ENCODE measurements around the gene NFIA.

The NFIA gene

DNA sequence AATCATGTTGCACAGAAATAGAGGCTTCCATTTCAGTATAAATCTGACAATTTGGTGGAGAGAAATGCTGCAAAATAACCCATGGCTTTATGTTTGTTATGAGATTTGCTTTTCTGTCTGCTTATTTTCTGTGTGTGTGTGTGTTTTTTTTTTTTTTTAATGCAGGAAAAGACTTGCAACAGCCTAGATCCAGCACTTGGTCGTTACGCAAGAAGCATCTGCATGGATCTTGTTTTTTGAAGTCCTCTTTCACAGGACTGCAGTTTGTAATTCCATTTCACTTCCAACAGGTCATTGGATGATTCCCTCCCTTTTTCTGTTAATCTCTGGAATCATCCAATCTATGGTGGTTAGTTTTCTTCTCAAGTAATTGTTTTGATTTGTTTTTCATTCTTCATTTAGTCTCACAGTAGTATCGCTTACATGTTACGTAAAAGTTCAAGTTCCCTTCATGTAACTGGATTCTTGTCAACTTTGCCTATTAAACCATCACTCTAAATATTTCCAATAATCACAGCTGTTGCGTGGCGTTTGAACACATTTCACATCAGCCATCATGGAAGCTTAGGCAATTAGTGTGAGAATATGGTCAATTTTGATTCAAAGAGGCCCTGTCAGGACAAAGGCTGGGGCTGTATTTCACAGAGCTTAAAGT, 312.9 kb downstream of the NFIA start:
- DNase-seq (ENCODE audit: low read depth in 2 of 2): no peak

DNA sequence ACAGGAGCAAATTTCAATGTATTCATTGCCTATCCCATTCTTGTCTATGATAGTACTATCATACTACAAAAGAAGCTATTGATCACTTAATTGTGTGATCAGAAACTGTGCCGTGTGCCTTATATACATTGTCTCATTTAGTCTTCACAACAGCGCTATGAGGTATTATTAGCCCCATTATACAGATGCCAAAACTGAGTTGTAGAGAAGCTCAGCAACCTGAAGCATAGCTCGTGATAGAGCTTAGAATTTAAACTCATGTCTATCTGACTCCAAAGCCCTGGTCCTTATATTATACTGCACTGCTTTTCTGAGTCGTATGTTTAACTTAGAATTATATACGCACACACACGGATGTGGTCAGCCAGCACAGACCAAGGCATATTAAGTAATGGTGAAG, 315.1 kb downstream of the NFIA start:
- DNase-seq (ENCODE audit: low read depth in 2 of 2): no peak

DNA sequence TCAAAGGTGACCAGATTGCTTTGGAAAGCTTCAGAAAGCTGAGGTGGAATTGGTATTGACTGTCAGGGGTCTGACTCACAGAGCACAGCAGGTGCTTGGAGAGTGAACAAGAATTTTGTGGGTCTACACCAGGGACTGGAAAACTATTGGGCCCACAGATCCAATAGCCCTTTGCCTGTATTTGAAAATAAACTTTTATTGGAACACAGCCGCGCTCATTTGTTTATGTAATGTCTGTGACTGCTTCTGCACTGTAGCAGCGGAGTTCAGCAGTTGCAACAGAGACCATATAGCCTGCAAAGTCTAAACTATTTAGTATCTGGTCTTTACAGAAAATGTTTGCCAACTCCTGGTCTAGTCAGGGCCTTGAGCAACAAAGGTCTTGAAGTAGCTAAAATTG, 315.6 kb downstream of the NFIA start:
- DNase-seq (ENCODE audit: low read depth in 2 of 2): no peak

DNA sequence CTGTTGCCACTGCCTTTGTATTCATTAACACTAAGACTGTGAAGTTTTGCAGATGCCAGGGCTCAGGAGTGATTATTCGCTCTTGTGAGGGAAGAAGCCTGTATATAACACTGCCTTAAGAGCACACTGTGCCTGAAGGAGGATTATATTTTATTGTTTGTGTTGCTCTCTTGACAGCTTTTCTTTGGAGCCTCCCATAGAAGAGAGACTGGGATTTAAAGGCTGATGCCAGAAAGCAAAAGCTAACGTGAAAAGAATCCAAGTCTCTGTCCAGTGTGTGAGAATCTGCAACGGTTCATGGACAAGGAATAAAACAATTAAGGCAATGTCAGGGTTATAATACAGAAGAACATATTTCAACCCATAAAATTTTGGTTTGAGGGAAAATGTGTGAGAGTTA, 316.8 kb downstream of the NFIA start:
- no peak for DNase-seq (ENCODE audit: low read depth in 2 of 2)

DNA sequence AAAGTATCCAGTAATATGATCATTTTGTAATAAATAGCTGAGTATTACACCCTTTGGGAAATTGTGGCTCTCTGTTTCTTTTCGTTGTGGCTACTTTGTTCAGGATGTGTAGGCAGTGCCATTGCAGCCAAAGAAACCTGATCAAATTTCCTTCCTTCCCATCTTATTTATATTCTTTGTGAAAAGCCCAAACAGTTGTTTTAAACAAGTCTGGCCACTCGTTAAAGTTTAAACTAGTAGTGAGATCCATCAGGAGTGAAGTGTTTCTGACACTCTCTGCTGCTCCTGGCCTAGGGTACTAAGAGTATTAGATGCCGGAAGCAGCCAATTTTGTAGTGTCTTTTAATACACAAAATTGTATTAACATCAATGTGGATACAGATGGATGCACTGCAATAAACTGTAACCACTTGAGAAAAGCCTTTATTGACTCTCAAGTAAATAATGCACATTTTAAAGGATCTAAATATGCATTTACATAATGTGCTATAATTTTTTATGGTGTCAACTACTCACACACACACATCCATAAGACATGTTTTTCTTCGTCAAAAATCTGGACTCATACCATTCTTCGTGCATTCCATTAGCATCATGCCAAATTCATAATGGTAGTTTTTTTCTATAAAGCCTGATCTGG, 317.9 kb downstream of the NFIA start:
- no peak for DNase-seq (ENCODE audit: low read depth in 2 of 2)

DNA sequence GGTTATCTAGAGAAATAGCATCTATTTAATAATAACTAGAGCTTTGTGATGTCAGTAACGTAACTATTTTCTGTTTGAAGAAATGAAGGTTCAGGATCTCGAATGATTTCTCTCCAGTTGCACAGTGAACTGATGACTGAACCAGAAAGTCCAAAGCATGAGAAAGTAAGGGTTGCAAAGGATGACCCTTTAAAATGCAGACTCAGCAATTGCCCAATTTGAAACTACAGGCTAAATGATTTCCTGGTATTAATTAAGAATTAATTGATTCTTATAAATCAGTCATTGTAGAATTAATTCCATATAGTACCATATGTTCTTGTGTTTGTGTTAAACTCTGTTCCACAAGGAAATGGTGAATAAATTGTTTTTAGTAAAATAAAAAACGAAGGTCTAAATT, 318.6 kb downstream of the NFIA start:
- DNase-seq (ENCODE audit: low read depth in 2 of 2): no peak

DNA sequence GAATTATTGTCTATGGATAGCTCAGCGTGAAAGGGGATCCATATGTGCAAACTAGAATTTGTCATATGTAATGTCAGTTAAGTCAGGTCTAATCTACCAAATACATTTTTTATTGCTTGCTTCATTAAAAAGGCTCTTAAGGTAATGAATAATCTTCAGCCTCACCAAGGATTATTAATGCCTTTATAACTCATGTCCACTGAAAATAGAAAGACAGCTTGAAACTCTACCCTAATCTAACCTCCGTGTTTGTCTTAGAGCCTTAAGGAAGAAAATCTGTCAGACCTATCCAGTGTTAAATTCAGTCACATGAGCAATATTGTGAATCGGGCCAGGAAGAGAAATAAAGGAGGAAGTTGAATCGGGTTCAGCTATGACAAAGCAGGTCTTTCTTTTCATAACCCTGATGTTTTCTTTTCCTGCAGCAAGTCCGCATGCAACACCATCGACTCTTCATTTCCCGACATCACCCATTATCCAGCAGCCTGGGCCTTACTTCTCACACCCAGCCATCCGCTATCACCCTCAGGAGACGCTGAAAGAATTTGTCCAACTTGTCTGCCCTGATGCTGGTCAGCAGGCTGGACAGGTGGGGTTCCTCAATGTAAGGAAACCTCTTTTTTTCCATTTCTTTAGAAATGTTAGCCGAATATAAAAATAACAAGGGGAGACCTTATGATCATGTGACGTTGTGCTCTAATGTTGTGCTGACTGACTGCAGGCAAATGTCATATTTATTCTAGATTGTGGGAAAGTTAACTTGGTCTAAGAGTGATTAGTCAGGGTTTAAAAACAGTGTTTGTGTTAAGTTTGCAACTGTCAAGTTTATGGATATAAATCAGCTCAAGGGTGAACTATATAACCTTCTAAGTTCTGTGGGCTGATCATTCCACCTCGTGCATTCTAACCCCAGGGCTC, 321.6 kb downstream of the NFIA start:
- no peak for DNase-seq (ENCODE audit: low read depth in 2 of 2)

DNA sequence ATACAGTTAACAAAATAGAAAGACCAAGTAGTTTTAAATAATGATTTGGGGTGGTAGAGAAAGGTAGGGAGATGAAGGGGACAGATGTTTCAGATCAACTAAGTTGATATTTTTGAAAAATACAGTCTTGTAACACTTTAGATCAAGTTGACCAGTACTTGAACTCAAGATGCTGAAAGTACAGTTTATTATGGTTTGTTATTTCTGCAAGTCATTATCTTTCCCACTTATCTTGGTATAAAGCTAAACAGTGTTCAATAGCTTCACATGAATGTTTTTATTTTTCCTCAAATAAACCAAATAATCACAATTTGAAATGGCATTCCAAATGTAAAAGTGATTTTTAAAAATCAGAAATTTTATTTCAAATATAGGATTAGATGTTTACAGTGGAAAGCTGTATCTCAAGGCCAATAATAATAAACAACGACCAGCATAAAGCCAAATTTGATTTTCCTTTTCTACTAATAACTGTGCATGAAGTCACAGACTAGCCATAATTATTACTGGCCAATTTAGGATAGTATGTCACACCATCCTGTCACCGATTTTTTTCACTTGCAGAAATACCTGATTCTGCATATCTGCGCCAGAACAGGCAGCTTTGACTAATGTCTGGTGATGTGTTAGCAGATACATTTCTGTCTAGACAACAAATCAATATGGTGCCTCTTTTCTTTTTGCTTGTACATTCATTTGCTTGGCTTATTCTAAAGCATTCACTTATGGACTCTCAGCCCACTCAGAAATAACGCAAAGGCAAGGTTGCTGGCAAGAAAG, 322.4 kb downstream of the NFIA start:
- no peak for DNase-seq (ENCODE audit: low read depth in 2 of 2)

DNA sequence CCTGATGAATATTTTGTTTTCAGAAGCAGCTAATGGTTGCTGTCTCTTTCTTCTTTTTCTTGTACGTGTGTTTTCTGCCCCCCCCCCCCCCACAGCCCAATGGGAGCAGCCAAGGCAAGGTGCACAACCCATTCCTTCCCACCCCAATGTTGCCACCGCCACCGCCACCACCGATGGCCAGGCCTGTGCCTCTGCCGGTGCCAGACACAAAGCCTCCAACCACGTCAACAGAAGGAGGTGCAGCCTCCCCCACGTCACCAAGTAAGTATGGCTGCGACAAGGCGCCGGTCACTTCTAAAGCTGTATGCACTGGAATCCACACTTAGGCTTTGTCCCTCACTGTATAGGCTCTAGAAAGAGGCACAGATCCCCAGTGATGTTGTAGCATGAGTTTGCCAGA, 324.1 kb downstream of the NFIA start:
- no peak for DNase-seq (ENCODE audit: low read depth in 2 of 2)

DNA sequence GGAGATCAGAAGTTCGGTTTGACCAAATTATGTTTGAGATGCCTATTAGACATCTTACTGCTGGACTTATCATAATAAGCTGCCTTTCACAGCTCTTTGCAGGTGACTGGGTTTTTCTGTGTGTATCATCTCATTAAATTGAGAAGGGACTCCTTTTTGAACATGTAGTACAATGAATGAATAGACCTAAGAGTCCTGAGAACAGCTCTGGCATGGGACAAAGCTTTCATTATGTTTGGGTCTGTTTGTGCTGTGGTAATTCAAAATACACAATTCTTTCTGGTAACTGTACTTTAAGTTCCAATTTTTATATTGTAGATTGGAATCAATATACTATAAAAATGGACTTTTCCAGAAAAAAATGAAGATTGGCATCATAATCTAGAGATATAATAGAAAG, 330.2 kb downstream of the NFIA start:
- no peak for DNase-seq (ENCODE audit: low read depth in 2 of 2)

DNA sequence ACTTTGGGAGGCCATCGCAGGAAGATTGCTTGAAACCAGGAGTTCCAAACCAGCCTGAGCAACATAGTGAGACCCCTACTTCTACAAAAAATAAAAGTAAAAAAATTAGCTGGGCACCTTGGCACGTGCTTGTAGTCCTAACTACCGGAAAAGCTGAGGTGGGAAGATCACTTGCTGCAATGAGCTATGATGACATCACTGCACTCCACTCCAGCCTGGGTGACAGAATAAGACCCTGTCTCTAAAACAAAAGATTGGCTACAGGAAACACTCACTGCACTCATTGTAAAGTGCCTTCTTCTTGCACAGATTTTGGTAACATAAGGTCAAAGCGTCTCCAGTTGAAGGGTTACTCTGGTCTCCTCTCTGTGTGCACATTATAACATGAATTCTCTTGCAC, 336.8 kb downstream of the NFIA start:
- no peak for DNase-seq (ENCODE audit: low read depth in 2 of 2)

DNA sequence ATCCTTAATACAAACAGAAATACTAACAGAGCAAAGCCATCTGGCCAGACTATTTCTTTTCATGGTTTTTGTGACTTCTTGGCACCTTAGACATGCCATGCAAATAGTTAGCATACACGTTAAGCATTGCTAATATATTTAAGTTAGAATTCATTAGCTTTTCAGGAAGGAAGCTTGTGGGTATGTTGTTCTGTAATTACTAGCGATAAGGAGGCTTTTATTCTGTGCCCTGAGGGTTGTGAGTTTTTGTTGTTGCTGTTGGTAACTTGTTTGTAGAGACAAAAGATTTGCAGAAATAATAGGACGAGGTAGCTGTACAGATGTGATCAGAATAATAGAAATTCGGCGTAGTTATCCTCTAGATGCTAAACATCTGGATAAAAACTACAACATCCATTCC, 337.3 kb downstream of the NFIA start:
- DNase-seq (ENCODE audit: low read depth in 2 of 2): no peak

DNA sequence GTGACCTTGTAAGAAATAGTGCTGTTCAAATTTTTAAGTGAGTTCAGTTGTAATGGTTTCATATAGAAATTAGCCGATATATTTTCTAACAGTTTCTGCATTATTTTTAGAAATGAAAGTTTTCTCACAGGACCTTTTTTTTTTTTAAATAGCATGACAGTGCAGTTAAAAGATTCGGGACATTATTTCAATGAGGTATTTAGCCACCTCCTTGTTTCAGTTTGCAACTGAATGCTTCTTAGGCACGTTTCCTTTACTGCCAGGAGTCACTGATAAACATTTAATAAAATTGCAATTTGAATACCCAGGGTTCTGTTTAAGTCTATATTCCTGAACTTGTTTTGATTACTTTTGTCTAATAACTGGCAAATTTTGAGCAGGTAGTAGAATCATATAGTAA, 337.9 kb downstream of the NFIA start:
- no peak for DNase-seq (ENCODE audit: low read depth in 2 of 2)

DNA sequence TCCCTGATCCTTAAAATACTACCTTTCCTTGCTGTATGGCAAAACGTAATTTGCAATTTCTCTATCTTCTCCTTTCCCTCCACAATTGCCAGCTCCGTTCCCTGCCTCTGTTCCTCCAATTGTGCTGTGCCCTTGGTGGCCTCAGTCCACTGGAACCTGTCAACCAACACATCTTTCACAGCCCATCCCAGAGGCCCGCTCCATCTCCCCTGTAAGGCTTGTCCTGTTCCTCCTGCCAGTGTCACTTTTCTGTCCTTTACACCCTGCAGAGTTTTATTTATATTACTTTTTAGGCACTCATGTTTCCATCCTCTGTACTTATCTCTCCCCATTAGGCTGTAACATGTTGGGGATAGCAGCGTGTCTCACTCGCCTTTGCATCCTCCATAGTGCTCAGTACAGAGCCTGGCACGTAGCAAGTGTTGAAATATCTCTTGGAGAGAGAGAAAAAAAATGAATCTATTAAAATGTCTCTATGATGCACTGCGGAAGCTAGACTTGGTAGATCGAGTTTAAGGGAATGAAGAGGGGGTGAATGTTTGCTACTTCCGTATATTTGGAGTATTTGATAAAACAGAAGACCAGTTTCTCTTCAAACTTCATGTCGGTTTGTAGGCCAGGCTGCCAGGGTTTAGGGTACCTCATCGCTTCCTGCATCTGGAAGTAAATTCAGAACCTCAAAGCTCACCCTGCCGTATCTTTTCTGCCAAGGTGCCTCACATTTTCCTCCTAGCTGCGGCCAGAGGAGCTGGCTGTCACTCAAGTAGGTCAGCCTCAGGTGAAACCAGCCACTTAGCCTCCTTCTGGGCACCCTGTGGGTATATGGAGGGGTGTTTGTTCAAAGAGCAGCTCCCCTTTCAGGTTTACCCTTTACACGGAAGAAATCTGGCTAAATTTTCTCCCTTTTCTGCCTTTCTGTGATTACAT, 338.8 kb downstream of the NFIA start:
- no peak for DNase-seq (ENCODE audit: low read depth in 2 of 2)

DNA sequence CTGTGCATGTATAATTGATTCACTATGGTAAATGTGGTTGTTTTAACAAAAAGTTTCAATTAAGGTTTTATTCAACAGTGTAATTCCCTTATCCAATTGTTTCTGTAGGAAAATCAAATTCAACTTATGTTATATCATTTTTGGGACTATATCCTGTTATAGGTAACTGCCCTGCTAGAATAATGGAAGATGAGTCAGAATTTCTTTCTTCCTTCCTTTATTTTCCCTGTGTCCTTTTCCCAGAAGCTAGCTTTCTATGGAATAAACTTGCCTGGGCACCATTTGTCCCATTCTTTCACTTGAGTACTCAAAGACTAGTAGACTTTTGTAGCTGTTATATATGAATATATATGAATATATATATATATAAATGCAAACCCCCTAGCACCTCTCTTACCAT, 341.3 kb downstream of the NFIA start:
- no peak for DNase-seq (ENCODE audit: low read depth in 2 of 2)

DNA sequence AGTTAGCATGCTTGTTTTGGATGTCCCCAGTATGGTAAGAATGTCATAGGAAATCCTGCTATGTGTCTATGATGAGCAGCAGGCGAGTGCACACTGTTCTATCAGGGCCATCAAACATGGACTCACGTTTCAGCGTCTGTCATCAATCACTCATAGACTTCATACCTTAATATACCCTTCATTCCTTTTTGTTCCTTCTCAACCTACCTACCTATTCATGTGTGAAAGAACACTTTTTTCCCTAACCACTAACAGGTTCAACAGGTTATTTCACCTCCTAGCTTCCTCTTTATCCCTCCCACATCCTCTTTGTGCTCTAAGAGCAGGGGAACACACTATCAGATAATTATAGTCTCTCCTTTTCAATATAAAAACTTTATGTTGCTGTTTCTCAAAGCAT, 342.0 kb downstream of the NFIA start:
- no peak for DNase-seq (ENCODE audit: low read depth in 2 of 2)

DNA sequence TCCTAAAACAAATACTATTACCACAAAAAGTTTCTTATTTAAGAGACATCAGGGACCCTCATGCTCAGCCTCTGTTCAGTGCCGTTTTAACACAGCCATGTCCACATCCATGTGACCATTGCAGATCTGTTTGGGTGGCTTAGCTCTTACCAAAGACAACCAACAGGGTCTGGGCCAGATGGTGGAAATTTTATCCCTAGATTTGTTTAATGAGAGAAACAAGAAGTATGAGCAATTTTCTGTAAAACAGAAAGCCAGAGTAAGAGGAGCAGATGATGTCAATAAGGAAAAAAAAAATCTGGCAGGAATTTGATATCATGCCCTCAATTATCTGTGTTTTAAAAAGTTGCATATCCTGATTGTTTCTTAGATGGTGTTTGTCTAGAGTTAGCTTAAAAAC, 342.7 kb downstream of the NFIA start:
- no peak for DNase-seq (ENCODE audit: low read depth in 2 of 2)

DNA sequence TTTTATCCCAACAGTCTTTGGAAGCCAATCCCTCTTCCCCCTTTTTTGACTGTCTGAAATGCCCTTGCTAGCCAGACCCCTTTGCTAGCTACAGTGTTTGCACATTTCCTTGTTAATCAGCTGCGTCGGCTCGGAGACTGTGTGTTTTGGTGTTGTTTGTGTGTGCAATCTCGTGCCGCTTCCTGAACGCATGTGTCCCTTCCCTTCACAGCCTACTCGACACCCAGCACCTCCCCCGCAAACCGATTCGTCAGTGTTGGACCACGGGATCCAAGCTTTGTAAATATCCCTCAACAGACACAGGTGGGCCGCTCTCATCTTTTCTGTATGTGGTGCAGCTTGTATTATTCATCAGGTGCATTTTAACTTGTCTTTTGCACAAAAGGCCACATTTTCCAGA, 343.9 kb downstream of the NFIA start:
- no peak for DNase-seq (ENCODE audit: low read depth in 2 of 2)

DNA sequence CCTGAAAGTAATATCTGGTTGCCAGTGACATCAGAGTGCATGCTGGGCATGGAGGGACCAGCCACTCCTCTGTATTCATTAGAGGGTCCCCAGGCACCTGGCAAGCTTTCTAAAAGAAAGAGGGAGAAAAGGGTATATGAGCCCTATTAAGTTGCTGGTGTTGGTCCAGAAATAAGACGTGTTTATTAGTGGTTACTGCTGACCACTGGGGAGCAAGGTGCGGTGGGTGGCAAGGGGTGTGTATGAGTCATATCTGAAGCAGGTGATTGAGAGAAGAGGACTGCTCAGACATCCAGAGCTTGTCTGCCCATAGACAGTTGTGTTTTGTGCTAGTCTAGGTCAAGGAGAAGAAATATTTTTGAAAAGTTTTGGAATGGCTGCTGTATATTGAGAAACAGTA, 344.5 kb downstream of the NFIA start:
- no peak for DNase-seq (ENCODE audit: low read depth in 2 of 2)

DNA sequence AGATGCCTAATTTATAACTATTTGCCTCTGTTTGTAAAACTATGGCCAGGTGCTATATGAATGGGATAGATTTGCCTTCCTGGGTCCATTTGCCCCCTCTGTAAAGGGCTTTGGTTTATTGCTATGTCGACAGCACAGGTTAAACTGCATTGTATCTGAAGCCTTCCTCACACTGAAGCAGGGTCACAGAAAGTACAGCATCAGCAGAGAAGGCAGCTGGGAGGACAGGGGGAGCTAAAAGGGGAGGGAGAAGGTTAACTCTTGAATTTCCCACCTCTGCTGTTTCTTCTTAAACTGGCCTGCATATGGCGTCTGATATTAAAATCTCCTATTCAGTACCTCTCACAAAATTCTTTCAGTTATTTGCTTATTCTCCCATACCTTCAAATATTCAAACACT, 345.1 kb downstream of the NFIA start:
- no peak for DNase-seq (ENCODE audit: low read depth in 2 of 2)

DNA sequence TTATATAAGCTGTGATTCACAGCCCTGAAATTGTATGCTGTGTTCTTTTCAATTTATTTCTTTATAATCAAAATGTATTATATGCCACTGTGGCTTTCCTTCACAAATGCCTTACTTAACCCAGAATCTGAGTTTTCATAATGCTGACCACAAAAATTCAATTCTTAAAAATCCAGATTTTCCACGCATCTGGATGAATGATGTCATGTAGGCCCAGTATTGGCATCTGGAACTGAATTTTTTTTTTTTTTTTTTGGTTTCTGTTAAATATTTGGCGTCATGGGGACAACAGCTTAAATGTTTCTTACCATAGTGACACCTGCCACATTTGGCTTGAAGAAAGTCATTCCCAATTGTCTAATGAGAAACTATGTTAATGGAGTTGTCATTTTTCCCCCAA, 345.8 kb downstream of the NFIA start:
- DNase-seq (ENCODE audit: low read depth in 2 of 2): no peak

Measured in stimulated activated CD8-positive, alpha-beta memory T cell treated with anti-CD3 and anti-CD28 coated beads, Interleukin-15, amount 100 ng/mL, for 4 hours (primary cell).